Cerebellar nuclear complex (tissue), 1 donor: ENCODE data around the gene PEF1.

ENCODE experiments used
- DNase-seq, 2 experiments: peaks; one replicate each; lab custom pipeline; 2025; lab: John Stamatoyannopoulos, UW

PEF1 gene

GRCh38 chr1:31671147-31671546 is 26.5 kb upstream of the PEF1 start:
- DNase-seq, result no peak

DNA sequence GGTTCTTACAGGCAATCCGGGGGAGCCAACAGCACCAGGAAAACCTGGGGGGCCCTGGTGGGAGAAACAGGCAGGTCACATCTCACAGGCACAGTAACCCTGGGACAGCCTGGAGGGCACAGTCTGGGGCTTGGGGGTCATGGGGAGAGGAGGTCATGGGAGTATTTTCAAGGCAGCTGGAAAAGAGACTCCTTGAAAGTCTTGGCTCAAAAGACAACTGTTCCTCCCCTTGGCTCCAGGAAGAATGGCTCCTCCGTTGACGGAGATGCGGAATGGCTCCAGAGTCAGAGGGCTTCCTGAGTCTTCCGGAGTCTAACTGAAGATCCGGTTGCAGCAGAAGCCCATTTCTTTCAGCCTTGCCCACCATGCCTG is 25.9 kb upstream of the PEF1 start:
- no peak for DNase-seq

GRCh38 chr1:31669786-31670592 is 25.3 kb upstream of the PEF1 start:
- peak; percentile 52 to 64 for DNase-seq

DNA sequence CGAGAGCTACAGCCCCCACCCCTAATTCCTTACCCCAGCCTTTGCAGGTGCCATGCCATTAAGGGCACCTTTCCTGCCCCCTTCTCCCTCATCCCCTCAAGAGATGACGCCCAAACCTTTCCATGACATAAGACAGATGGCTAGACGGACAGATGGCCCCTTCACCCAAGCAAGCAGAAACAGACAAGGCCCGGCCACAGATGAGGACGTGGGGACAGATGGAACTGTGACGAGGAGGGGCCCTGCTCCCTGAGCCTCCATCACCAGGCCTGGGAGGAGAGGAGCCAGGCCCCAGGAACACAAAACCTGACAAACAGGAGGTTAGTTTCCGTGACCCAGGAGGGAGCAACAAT is 24.7 kb upstream of the PEF1 start:
- DNase-seq, result peak in 1 of 2 experiments; percentile 60

- DNase-seq, result no peak
Observed at GRCh38 chr1:31668303-31668883, 23.7 kb upstream of the PEF1 start.

DNA sequence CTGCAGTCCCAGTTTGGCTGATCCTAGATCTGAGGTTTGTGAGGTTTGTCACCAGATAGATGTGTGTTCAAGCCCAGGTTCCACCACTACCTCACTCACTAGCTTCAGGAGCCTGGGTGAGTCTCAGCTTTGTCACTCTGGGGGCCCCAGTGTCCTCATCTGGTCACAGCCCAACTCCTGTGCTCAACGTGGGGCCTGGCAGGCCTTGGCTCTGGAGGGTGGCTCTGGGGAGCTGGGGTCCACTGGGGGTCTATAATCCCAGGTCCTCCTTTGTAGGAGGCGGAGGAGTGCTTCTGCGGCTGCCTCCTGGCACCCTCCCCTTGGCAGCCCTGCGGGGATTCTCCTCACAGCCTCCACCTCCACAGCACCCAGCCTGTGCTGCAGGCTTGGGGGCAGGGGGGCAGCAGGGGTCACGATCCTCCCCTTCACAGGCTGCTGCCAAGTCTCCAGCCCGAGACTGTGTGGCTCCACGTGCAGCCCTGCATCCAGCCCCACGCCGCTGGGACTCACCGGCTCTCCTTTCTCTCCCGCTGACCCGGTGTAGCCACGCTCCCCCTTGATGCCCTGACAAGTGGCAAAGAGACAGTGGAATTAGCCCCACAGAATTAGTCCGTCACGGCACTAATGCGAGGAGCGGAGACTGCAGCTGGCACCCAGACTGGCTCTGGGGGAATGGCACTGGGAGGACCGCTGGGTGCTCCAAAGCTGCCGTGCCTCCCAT is 22.5 kb upstream of the PEF1 start:
- DNase-seq, result no peak

DNA sequence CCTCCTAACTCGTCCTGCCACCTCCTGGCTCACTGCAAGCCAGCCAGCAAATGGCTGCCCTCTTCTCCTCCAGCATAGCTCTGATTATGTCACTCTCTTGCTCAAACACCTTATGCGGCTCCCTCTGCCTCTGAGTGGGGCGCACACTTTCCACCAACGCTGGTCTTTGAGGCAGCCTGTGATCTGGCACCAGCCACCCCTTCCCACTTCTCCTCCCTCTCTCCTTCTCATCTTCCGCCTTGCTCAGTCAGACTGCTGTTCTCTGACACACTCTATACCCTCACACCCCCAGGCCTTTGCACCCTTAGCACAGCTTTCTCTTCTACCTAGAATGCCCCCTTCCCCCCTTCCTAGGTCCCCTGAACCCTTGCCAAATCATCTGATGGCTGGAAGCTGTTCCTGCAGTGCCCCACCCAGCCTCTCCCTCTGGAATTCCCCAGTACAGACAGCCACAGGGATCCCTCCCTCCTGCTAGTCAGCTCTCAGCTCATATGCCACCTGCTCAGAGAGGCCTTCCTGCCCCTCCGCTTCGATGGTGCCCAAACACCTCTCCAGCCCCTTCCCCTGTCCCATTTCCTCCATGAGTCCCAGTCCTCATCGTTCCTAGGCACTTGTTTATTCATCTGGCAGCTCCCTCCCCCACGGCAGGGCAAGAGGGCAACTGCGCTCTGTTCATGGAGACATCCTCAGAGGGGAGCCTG is 21.7 kb upstream of the PEF1 start:
- DNase-seq, result no peak

DNA sequence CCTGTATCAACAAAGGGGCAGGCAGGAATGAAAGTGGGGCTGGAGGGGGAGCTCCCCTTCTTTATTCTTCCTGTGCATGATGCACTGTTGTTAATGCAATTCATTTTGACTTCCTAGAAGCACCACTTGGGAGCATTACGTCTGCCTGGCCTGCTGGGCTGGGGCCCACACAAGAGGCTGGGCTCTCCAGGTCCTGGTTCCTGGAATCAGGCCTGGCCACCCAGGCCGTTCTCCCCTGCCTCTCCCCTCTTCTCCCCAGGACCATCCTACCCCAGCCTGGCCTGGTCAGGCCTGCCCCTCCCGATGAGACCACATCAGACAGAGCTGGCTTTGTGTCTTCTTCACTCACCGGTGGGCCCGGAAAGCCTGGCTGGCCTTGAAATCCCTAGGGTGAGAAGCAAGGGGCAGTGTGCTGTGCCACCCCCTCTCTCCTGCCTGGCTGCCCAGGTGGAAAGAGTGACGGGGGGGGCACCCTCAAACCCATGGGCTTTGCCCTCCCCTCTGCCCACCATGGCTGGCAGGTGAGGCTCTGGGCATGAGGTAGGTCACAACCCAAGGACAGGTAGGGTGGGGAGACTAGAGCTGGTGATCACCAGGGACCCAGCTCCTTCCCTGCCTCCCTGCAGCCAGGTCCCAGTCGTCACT is 20.7 kb upstream of the PEF1 start:
- DNase-seq, result no peak

DNA sequence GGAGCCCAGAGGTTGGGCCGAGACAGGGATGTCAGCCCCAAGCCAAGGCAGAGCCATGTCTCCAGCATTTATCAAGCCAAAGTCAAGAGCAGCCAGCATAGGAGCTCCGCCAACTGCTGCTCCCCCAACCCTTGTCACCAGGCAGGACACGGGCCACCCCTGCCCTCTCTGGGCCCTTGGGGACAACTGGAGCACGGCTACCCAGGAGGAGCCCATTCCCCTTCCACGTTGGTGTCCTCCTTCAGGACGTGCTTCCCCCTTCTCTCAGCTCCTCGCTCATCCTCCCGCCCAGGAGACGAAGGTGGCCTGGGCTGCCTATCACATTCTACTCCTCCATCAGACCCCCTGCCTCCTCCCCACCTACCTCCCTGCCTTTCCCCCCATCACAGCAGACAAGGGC is 19.9 kb upstream of the PEF1 start:
- DNase-seq, result no peak

DNA sequence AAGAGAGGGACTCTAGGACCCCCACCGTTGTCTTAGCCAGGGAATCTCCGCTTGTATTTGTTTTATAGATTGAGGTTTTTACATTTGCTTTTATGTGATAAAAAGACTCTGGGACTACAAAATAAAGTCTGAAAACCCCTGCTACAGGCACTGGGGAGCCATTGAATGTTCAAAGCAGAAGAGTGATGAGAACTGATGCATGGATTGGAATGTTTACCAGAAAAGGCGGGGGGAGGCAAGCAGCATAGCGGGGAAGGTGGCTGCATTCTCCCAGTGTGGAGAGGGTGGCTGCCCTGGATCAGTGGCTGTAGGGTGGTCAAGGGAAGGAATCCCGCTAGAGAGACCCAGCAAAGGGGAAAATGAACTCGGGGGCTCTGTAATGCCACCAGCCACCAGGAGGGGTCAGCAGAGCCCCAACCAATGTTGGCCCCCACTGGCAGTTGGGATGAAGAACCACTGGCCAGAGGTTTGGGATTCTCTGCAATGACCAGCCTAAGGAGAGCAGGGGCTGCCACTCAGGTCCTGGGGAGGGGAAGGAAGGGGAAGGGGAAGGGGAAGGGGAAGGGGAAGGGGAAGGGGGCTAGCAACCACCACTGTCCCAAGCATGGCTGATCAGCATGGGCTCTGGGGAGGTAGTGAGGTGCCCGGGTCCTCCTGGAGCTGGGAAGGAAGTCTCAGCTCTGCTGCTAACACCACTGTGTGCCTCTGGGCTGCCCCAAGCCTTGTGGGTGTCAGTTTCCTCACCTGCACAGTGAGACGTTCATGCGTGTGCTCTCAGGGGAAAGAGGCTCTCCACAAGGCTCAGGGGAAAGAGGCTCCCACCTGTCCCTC is 19.2 kb upstream of the PEF1 start:
- DNase-seq, result no peak

GRCh38 chr1:31662463-31662862 is 17.8 kb upstream of the PEF1 start:
- no peak for DNase-seq

GRCh38 chr1:31661856-31662255 is 17.2 kb upstream of the PEF1 start:
- no peak for DNase-seq

DNA sequence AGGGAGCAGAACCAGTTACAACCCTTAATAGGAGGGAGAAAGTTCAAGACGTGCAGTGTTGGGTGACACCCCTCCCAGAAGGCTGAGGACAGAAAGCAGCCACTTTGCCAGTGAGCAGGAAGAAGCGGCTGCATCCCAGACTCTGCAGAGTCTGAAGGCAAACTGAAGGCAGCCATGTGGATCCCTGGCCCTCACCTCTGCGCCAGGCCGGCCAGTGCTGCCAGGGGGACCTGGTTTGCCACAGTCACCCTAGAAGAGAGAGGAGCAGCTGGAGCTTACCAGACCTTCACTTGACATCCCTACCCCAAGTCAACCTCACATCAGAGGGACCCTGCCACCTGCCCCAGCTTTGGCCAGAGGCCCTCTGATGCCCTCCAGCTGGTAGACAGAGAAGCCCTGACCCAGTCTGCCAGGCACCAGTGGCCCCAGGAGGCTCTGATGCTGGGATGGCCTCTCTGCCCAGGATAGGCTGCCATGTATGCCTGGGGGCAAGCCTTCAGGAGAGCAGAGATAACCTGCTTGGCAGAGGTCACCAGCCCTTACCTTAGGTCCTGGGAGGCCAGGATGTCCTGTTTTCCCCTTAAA is 16.3 kb upstream of the PEF1 start:
- DNase-seq, result no peak

DNA sequence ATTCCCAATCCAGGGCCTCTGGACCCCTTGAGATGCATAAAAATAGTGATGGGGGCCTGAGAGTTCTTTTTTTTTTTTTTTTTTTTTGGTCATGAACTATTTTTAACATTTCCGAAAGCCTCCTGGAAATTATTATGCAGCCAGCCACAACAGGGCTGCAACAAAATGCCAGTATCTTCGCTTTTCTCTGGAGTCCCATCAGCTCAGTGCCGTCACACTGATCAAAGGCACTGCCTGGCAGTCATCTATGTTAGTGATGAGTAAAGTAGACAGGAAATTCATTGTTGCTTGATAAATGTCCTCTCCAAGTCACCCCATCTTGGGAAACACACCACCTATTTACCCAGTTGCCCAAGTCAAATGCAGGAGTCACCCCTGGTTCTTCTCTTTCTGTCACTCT is 15.2 kb upstream of the PEF1 start:
- DNase-seq, result no peak

DNA sequence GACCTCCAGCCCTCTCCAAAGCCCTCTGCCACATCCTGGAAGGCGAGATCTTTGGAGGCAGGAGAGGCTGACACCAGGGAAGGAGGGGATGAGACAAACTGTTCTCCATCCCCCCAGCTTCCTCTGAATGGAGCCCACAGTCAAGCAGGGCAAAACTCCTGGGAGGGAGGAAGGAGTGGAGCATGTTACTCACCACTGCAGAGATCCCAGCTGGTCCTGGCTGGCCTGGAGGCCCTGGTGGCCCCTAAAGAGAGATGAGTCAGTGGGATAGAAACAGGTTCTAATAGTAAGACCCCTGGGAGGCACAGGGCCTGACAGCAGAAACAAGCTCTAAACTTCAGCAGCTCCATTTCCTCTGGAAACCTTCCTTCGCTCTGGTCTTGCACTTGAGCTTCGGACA is 14.0 kb upstream of the PEF1 start:
- DNase-seq, result no peak

DNA sequence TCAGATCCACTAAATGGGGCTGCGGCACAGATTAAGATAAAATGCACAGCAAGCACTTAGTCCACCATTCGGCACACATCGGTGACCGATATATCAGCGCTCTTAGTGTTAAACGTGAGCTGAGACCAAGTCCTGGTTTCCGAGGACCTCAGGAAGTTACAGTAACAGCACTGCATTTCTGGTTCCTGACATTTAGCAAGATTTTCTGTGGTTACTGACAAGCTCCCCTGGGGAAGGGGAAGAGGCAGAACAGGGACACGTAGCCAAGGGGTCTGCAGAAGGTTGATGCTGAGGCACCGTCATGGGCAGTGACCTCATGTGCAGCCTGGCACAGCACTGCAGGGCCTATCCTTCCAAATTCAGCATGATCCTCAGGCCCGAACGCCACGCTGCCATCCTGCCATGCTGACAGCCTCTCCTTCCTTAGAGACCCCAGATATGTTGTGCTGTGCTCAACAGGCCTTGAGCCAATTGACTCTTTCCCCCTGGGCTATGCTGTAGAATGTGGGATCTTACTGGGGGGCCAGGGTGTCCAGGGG is 13.4 kb upstream of the PEF1 start:
- no peak for DNase-seq

- no peak for DNase-seq
Observed at GRCh38 chr1:31657020-31657804, 12.5 kb upstream of the PEF1 start.

GRCh38 chr1:31655756-31656155 is 11.1 kb upstream of the PEF1 start:
- no peak for DNase-seq

- no peak for DNase-seq
Observed at GRCh38 chr1:31655104-31655503, 10.4 kb upstream of the PEF1 start.

GRCh38 chr1:31654474-31654776 is 9.7 kb upstream of the PEF1 start:
- no peak for DNase-seq
